Right kidney (tissue), 1 donor: Measurements from ENCODE around the gene RUFY1.
"Not testable (repeated sequence)": the region's sequence is repeated elsewhere in the genome, so short reads cannot be mapped to it uniquely, and the experiment has no call there.

ENCODE experiments used
- DNase-seq: peaks from one replicate; pipeline ENCODE4 v3.0.0-alpha.2; 2016

The RUFY1 gene

GRCh38 chr5:179533907-179534306, 16.4 kb upstream of the RUFY1 start:
- DNase-seq, result no peak

GRCh38 chr5:179534431-179534830, 15.9 kb upstream of the RUFY1 start:
- DNase-seq, result no peak

GRCh38 chr5:179536676-179537075, 13.7 kb upstream of the RUFY1 start:
- no peak for DNase-seq

- no peak for DNase-seq
Observed at GRCh38 chr5:179542170-179542569, 8.2 kb upstream of the RUFY1 start.

- not testable (repeated sequence) for DNase-seq
Observed at GRCh38 chr5:179543275-179543674, 7.1 kb upstream of the RUFY1 start.

- no peak for DNase-seq
Observed at GRCh38 chr5:179553006-179553405, 2.7 kb downstream of the RUFY1 start.

GRCh38 chr5:179553875-179554274, 3.5 kb downstream of the RUFY1 start:
- DNase-seq, result no peak

- DNase-seq, result no peak
Observed at GRCh38 chr5:179554981-179555380, 4.6 kb downstream of the RUFY1 start.

- DNase-seq, result not testable (repeated sequence)
Observed at GRCh38 chr5:179558261-179558799, 8.0 kb downstream of the RUFY1 start.

- peak; percentile 87 for DNase-seq
Observed at GRCh38 chr5:179558932-179559283, 8.6 kb downstream of the RUFY1 start.

- peak; percentile 87 for DNase-seq
Observed at GRCh38 chr5:179559284-179560252, 9.2 kb downstream of the RUFY1 start.

- no peak for DNase-seq
Observed at GRCh38 chr5:179564526-179564925, 14.2 kb downstream of the RUFY1 start.

GRCh38 chr5:179568721-179569120, 18.4 kb downstream of the RUFY1 start:
- no peak for DNase-seq

GRCh38 chr5:179572386-179572785, 22.0 kb downstream of the RUFY1 start:
- no peak for DNase-seq

- no peak for DNase-seq
Observed at GRCh38 chr5:179577286-179577960, 27.1 kb downstream of the RUFY1 start.

- no peak for DNase-seq
Observed at GRCh38 chr5:179585941-179586401, 35.6 kb downstream of the RUFY1 start.

- DNase-seq, result no peak
Observed at GRCh38 chr5:179588166-179588565, 37.8 kb downstream of the RUFY1 start.

GRCh38 chr5:179595916-179596315, 45.6 kb downstream of the RUFY1 start:
- no peak for DNase-seq

- no peak for DNase-seq
Observed at GRCh38 chr5:179596421-179596820, 46.1 kb downstream of the RUFY1 start.

- no peak for DNase-seq
Observed at GRCh38 chr5:179599100-179599499, 48.7 kb downstream of the RUFY1 start.

GRCh38 chr5:179599566-179599965, 49.2 kb downstream of the RUFY1 start:
- DNase-seq, result no peak

GRCh38 chr5:179599973-179600372, 49.6 kb downstream of the RUFY1 start:
- DNase-seq, result no peak
